Adrenal gland (tissue), 12 donors: ENCODE measurements around the gene KRTAP4-12. TPM values are rescaled to one million over a fixed set of nuclear protein-coding genes. Genes with fewer than 3 reads are reported as not detected.
"Not testable (repeated sequence)": the region's sequence is repeated elsewhere in the genome, so short reads cannot be mapped to it uniquely, and the experiment has no call there.

Experiments
- DNase-seq, 7 donors: peaks; one replicate each; pipeline ENCODE4 v3.0.0-alpha.2; 2019 to 2020
- H3K27ac ChIP-seq, 5 donors: fragments of 200-600 bp; sonication (generic) in 4 of 5; 1 replicate in 3 of 5; 2 replicates in 2 of 5; pipeline versions ENCODE4 v1.5.1 to v1.8.0; 2016 to 2020; ENCODE audit warnings: mild to moderate bottlenecking in 1 of 5
- H3K27me3 ChIP-seq: fragments of 200-600 bp; 2 replicates; pipeline ENCODE4 v1.8.0; 2021
- H3K36me3 ChIP-seq, 2 donors: fragments of 200-600 bp; replicated peaks in 1 of 2; 1 replicate in 1 of 2; 2 replicates in 1 of 2; pipeline versions ENCODE4 v1.5.1 to v1.8.0; 2018 to 2022
- H3K4me1 ChIP-seq, 2 donors: fragments of 200-600 bp; replicated peaks in 1 of 2; 1 replicate in 1 of 2; 2 replicates in 1 of 2; pipeline versions ENCODE4 v1.5.1 to v1.8.0; 2018 to 2021
- H3K4me3 ChIP-seq, 4 donors: fragments of 200-600 bp; sonication (generic) in 3 of 4; one replicate each; pipeline ENCODE4 v1.5.1; 2016 to 2018
- H3K9me3 ChIP-seq, 3 donors: fragments of 200-600 bp; sonication (generic) in 1 of 3; replicated peaks in 1 of 3; 1 replicate in 2 of 3; 2 replicates in 1 of 3; pipeline versions ENCODE4 v1.5.1 to v1.8.0; 2016 to 2021
- POLR2A ChIP-seq, 2 donors: fragments of 450-650 bp; IDR thresholded peaks; one replicate each; pipeline ENCODE4 v1.6.1; 2017; ENCODE audit warnings: antibody characterized with exemption in 2 of 2, mild to moderate bottlenecking in 2 of 2, moderate library complexity in 1 of 2
- WGBS, 4 donors: extraction: QIAGEN DNeasy Blood & Tissue Kit in 2 of 4; methylation state at CpG; one replicate each; pipeline versions ENCODE4 v1.1.5 to v1.1.7; 2013 to 2017; 5-methylcytosine and 5-hydroxymethylcytosine counted together
- intact Hi-C, 2 donors: fragments of 100-400 bp; cut with DNase I; formaldehyde crosslinking; loops; one replicate each; pipeline versions ENCODE4 v1.14.1 to v1.15.0; 2022 to 2023
- polyA plus RNA-seq, 3 donors: library from polyadenylated mRNA; stranded (reverse); fragments of 200-250 nt in 2 of 3; fragments of 350-450 nt in 1 of 3; fragmentation: Illumina TruSeq in 1 of 3; extraction: RNeasy Lipid Tissue Mini Kit (QIAGEN cat#74804) in 1 of 3; gene quantifications; one replicate each; pipeline ENCODE4 v1.2.3, GENCODE V29; 2013 to 2014
- total RNA-seq, 9 donors: library from RNA; depleted of rRNA in 4 of 9; stranded (reverse); fragments of >200 nt in 4 of 9; fragments of 120-200 nt in 1 of 9; fragmentation: NEBNext Ultra II Directional in 1 of 9; extraction: Animal tissue kit (Norgen Biotek cat#: 25700) in 1 of 9; gene quantifications; one replicate each; pipeline versions ENCODE4 v1.1.0 to v1.2.4, GENCODE V29; 2013 to 2023
- TF ChIP-seq, protein P1 (sequence below), 6 experiments: fragments of 450-650 bp in 4 of 6; fragments of 200-600 bp in 2 of 6; sonication (generic) in 1 of 6; IDR thresholded peaks; 1 replicate in 5 of 6; 2 replicates in 1 of 6; pipeline versions ENCODE4 v1.5.1 to v1.8.0; 2016 to 2021; ENCODE audit warnings: antibody characterized with exemption in 6 of 6, mild to moderate bottlenecking in 2 of 6, moderate library complexity in 1 of 6
- donor health status: healthy with polysubstance abuse.
- donor health status: Bipolar disorder and iron deficiency.
- donor health status: DM: yes; HTN: yes; CAD: no.
- donor health status: DM: no; HTN: no; CAD: no.
- donor health status: DM: no; HTN: no; CAD: no.
- donor health status: DM: yes; HTN: yes; CAD: no.

Gene KRTAP4-12
- total and polyA plus RNA-seq, 12 donors, result not detected

DNA sequence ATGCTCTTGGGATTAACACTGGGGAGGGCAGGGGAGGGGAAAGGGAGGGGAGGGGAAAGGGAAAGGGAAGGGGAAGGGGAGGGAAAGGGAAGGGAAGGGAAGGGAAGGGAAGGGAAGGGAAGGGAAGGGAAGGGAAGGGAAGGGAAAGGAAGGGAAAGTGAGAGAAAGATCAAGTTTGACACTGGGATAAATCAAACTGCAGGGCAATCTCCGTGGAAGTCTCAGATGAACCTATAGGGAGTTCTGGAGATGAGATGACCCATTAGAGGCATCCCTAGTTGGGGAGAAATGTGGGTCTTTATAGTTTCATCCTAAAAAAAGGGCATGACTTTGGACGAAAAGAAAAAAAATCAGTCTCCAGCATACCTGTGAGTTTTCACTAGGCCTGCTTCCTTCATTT, 2.2 kb downstream of the KRTAP4-12 start:
- Histone ChIP-seq H3K36me3 (no peaks in the 10 kb centered on the region), H3K4me3 (no peak overlapping the region), H3K27me3 (peaks cover 3% of the 10 kb centered on the region), H3K27ac (no peak overlapping the region), H3K4me1 (no peaks in the 10 kb centered on the region), H3K9me3 (no peaks in the 10 kb centered on the region)
- TF ChIP-seq, protein P1, sequence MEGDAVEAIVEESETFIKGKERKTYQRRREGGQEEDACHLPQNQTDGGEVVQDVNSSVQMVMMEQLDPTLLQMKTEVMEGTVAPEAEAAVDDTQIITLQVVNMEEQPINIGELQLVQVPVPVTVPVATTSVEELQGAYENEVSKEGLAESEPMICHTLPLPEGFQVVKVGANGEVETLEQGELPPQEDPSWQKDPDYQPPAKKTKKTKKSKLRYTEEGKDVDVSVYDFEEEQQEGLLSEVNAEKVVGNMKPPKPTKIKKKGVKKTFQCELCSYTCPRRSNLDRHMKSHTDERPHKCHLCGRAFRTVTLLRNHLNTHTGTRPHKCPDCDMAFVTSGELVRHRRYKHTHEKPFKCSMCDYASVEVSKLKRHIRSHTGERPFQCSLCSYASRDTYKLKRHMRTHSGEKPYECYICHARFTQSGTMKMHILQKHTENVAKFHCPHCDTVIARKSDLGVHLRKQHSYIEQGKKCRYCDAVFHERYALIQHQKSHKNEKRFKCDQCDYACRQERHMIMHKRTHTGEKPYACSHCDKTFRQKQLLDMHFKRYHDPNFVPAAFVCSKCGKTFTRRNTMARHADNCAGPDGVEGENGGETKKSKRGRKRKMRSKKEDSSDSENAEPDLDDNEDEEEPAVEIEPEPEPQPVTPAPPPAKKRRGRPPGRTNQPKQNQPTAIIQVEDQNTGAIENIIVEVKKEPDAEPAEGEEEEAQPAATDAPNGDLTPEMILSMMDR (IDR thresholded peaks at IDR 0.05), result no peak
- no peak for TF ChIP-seq POLR2A (IDR thresholded peaks at IDR 0.05)
- WGBS, 4 donors, result 72 to 88% (median 73%) methylated on average over 2 of the region's 2 CpGs
- intact Hi-C loops, result no loop called here
- DNase-seq, result no peak

DNA sequence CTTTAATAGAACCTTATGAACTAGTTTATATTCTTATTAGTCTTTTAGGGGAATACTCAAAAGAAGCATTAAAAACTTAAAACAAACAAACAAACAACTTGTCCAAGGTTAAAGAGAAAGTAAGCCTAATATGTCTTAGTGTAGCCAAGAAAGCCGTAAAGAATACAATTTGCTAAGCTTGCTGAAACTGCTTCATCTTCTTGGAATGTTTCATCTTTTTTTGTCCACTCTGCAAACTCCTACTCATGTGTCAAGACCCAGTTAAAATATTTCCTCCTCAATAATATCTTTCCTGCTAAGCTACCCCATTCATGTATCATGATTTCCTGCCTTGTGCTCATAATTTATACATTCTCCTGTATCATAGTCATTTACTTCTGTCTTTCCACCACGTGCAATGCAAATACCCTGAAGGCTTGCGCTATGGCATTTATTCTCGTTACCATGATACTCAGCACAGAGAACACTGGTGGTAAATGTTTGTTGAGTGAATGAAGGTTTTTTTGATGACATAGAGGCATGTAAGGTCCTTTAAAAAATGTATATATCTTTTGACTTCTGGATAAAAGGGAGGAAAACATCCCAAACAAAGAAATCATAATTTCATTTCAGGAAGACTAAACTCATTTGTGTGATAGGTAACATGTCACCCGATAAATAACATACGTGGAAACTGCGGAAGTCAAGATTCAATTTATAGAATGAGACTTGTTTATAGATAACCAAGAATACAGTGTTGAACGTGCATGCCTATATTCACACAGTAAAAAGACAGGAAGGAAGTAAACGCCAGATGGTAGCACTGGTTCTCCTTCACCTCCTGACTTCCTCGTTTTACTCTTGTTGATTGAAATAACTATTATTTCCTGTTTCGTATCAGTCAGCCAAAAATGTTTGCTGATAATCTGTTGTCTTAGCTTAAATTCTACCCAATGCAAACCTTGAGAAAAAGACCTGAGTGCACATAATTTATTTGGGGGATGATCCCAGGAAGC, 4.0 kb downstream of the KRTAP4-12 start:
- DNase-seq, intact Hi-C loops, H3K4me3 ChIP-seq, H3K9me3 ChIP-seq, H3K4me1 ChIP-seq, H3K27ac ChIP-seq, H3K27me3 ChIP-seq, H3K36me3 ChIP-seq: not testable (repeated sequence)
- 47 to 52% (median 50%) methylated on average over 11 of the region's 11 CpGs for WGBS, 4 donors

DNA sequence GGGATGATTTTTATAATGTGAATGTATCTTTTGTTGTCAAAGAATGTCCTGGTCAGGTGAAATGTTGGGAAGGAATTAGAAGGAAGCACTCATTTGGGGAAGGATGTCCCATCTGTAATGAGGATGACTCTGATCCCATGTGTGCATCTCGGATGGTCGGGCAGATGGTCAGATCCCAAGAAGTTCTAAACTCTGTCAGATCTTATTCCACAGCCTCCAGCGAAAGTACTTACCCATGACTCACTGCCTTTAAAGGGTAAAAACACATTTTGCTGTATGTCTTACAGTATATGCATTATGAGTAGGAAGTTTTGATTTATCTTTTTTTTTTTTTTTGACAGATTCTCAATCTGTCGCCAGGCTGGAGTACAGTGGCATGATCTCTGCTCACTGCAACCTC, 5.3 kb downstream of the KRTAP4-12 start:
- H3K27ac ChIP-seq, result no peak overlapping the region
- H3K36me3 ChIP-seq, result no peaks in the 10 kb centered on the region
- TF ChIP-seq, protein P1 (IDR thresholded peaks at IDR 0.05), result no peak
- no peak for TF ChIP-seq POLR2A (IDR thresholded peaks at IDR 0.05)
- DNase-seq, result no peak
- peaks cover 3% of the 10 kb centered on the region for H3K27me3 ChIP-seq
- WGBS, 4 donors, result 84 to 90% (median 85%) methylated on average over 4 of the region's 4 CpGs
- no peaks in the 10 kb centered on the region for H3K9me3 ChIP-seq
- no peaks in the 10 kb centered on the region for H3K4me1 ChIP-seq
- H3K4me3 ChIP-seq, result no peak overlapping the region
- intact Hi-C loops, result no loop called here

DNA sequence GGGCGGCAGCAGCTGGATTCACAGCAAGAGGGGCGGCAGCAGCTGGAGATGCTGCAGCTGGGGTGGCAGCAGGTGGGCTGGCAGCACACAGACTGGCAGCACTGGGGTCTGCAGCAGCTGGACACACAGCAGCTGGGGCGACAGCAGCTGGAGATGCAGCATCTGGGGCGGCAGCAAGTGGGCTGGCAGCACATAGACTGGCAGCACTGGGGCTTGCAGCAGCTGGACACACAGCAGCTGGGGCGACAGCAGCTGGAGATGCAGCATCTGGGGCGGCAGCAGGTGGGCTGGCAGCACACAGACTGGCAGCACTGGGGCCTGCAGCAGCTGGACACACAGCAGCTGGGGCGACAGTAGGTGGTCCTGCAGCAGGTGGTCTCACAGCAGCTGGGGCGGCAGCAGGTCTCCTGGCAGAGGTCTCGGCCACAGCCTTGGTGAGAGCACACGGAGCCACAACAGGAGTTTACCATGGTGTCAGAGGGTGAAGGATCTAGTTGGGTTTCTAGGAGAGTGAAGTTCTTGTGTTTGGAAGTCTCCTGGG, 6.1 kb downstream of the KRTAP4-12 start, which contains the start of gene KRTAP4-11:
Gene KRTAP4-11 (minus strand): TSS at position 528 of the 541 bp plus-strand sequence. CDS start 58 bp downstream, at position 470.
- H3K27ac ChIP-seq, DNase-seq, intact Hi-C loops, H3K36me3 ChIP-seq, H3K4me3 ChIP-seq, H3K4me1 ChIP-seq, H3K9me3 ChIP-seq, H3K27me3 ChIP-seq: not testable (repeated sequence)
- 69 to 100% (median 81%) methylated on average over 1 to 10 of the region's 10 CpGs for WGBS, 4 donors

DNA sequence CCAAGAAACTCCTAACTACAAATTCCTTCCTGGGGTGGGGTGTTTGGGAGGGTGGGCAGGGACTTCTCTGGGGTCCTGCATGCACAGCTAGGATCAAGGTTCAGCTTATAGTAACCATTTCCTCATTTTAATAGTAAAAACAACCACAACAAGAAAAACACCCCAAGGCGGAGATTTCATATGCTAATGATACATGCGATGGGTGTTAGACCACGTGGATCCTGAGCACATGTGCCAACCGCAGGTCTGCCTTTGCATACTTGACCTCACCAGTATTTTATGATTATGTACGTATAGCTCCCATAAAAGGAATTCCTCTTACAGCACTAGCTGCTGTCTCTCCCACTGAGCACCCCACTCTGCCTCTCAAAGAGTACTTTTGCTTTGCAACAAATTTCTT, 7.7 kb downstream of the KRTAP4-12 start:
- TF ChIP-seq POLR2A (IDR thresholded peaks at IDR 0.05), result no peak
- TF ChIP-seq, protein P1 (IDR thresholded peaks at IDR 0.05), result no peak
- no peaks in the 10 kb centered on the region for H3K4me1 ChIP-seq
- H3K27me3 ChIP-seq, result peaks cover 3% of the 10 kb centered on the region
- H3K9me3 ChIP-seq, result peaks cover 0 to 5% (median 0%) of the 10 kb centered on the region in 3 donors
- no peak overlapping the region for H3K27ac ChIP-seq
- no peak overlapping the region for H3K4me3 ChIP-seq
- intact Hi-C loops, result no loop called here
- WGBS, 4 donors, result 51 to 69% (median 57%) methylated on average over 5 of the region's 5 CpGs
- no peaks in the 10 kb centered on the region for H3K36me3 ChIP-seq
- DNase-seq, result no peak
